DOHH2 (cell line): Measurements from ENCODE around the gene NPIPA1.
"Not testable (repeated sequence)": the region's sequence is repeated elsewhere in the genome, so short reads cannot be mapped to it uniquely, and the experiment has no call there.

Source experiments
- EZH2phosphoT487 ChIP-seq: fragments of 200-600 bp; sonication (generic); IDR thresholded peaks from 2 replicates; pipeline ENCODE4 v1.6.1; 2017; ENCODE audit warnings: borderline replicate concordance, mild to moderate bottlenecking, antibody characterized with exemption, low read length, moderate library complexity, mixed read lengths
- TF ChIP-seq, protein P1 (sequence below): fragments of 200-600 bp; sonication (generic); IDR thresholded peaks from one replicate; pipeline ENCODE4 v1.5.1; 2014; ENCODE audit warnings: antibody characterized with exemption, mild to moderate bottlenecking, low read depth, low read length; ENCODE audit not compliant: poor library complexity, severe bottlenecking

DNA sequence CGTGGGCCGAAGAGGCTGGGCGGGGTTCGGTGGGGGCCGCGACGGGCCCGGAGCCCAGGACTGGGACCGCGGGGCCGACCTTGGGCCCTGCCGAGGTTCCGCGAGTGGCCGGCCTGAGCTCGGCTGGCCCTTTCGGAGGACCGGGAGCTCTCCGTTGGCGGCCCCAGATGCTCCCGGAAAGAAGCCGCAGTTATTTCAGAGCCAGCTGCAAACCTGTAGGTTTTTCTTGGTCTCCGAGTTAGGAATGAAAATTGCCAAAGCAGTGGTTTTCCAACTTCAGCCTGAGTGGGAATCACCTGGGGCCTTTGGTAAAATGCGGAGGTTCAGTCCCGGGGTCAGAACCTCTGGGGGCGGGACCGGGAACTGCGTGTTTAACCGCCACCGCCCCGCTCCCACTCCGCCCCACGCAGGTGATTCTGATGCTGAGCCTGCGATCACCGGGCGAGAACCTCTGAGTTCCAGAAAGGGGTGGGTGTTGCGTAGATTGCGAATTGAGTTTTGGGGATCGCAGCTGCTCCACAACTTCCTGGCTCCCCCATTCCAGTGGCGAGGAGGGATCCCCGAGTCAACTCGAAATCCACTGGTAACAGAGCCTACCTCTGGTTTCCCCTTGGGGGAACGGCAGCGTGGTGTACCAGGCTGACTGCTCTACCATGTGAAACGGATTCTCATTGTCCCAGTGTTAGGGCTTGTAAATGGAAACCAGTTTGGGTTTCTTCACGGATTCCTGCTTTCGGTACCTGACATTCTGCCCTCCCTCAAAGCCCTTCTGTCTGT lies 38.4 kb downstream of the NPIPA1 start:
- TF ChIP-seq, protein P1, sequence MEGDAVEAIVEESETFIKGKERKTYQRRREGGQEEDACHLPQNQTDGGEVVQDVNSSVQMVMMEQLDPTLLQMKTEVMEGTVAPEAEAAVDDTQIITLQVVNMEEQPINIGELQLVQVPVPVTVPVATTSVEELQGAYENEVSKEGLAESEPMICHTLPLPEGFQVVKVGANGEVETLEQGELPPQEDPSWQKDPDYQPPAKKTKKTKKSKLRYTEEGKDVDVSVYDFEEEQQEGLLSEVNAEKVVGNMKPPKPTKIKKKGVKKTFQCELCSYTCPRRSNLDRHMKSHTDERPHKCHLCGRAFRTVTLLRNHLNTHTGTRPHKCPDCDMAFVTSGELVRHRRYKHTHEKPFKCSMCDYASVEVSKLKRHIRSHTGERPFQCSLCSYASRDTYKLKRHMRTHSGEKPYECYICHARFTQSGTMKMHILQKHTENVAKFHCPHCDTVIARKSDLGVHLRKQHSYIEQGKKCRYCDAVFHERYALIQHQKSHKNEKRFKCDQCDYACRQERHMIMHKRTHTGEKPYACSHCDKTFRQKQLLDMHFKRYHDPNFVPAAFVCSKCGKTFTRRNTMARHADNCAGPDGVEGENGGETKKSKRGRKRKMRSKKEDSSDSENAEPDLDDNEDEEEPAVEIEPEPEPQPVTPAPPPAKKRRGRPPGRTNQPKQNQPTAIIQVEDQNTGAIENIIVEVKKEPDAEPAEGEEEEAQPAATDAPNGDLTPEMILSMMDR: peak; percentile 4
- TF ChIP-seq EZH2phosphoT487: not testable (repeated sequence)
